Measurements from ENCODE around the gene AIFM2.

Gene AIFM2

DNA sequence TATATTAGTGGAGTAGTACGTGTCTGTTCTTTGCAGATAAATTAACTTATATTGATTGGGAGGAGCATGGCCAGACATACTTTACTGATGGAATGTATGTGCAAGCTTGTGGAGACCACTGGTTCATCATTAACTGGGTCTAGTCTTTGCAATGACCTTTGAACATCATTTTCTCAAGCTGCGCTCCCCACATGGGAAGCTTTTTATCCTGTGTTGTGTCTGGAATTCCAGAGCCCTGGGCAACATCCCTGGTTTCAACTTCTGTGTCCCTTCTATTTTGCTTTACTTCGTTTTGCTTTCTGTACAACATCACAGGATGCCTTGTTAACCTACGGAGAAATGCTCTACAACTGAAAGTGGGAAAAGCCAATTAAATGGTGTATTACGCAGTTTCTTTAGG lies 41.7 kb downstream of the AIFM2 start:
- no peak for ATAC-seq
- TF ChIP-seq, protein P1, sequence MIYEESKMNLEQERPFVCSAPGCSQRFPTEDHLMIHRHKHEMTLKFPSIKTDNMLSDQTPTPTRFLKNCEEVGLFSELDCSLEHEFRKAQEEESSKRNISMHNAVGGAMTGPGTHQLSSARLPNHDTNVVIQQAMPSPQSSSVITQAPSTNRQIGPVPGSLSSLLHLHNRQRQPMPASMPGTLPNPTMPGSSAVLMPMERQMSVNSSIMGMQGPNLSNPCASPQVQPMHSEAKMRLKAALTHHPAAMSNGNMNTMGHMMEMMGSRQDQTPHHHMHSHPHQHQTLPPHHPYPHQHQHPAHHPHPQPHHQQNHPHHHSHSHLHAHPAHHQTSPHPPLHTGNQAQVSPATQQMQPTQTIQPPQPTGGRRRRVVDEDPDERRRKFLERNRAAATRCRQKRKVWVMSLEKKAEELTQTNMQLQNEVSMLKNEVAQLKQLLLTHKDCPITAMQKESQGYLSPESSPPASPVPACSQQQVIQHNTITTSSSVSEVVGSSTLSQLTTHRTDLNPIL (CRISPR knock-in tag; IDR thresholded peaks at IDR 0.05; ENCODE audit: low read depth): no peak
- TF ChIP-seq ESRRG (CRISPR knock-in tag; IDR thresholded peaks at IDR 0.05) (no peak), ARNTL (CRISPR knock-in tag; IDR thresholded peaks at IDR 0.05; ENCODE audit: borderline replicate concordance, low read depth) (no peak), ZFP30 (CRISPR knock-in tag; IDR thresholded peaks at IDR 0.05) (no peak), TCF4 (CRISPR knock-in tag; IDR thresholded peaks at IDR 0.05; ENCODE audit: borderline replicate concordance) (no peak), OSR1 (CRISPR knock-in tag; IDR thresholded peaks at IDR 0.05) (no peak), BACH2 (CRISPR knock-in tag; IDR thresholded peaks at IDR 0.05; ENCODE audit: borderline replicate concordance) (no peak), ZFP3 (CRISPR knock-in tag; IDR thresholded peaks at IDR 0.05) (no peak), PPARA (CRISPR knock-in tag; IDR thresholded peaks at IDR 0.05; ENCODE audit: borderline replicate concordance) (no peak), ISL1 (CRISPR knock-in tag; IDR thresholded peaks at IDR 0.05) (no peak), GLIS3 (CRISPR knock-in tag; IDR thresholded peaks at IDR 0.05) (no peak), ZNF70 (CRISPR knock-in tag; IDR thresholded peaks at IDR 0.05) (no peak)
- TF ChIP-seq, protein P2, sequence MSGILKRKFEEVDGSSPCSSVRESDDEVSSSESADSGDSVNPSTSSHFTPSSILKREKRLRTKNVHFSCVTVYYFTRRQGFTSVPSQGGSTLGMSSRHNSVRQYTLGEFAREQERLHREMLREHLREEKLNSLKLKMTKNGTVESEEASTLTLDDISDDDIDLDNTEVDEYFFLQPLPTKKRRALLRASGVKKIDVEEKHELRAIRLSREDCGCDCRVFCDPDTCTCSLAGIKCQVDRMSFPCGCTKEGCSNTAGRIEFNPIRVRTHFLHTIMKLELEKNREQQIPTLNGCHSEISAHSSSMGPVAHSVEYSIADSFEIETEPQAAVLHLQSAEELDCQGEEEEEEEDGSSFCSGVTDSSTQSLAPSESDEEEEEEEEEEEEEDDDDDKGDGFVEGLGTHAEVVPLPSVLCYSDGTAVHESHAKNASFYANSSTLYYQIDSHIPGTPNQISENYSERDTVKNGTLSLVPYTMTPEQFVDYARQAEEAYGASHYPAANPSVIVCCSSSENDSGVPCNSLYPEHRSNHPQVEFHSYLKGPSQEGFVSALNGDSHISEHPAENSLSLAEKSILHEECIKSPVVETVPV (CRISPR knock-in tag; IDR thresholded peaks at IDR 0.05): no peak
- TF ChIP-seq, protein P3, sequence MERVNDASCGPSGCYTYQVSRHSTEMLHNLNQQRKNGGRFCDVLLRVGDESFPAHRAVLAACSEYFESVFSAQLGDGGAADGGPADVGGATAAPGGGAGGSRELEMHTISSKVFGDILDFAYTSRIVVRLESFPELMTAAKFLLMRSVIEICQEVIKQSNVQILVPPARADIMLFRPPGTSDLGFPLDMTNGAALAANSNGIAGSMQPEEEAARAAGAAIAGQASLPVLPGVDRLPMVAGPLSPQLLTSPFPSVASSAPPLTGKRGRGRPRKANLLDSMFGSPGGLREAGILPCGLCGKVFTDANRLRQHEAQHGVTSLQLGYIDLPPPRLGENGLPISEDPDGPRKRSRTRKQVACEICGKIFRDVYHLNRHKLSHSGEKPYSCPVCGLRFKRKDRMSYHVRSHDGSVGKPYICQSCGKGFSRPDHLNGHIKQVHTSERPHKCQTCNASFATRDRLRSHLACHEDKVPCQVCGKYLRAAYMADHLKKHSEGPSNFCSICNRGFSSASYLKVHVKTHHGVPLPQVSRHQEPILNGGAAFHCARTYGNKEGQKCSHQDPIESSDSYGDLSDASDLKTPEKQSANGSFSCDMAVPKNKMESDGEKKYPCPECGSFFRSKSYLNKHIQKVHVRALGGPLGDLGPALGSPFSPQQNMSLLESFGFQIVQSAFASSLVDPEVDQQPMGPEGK (CRISPR knock-in tag; IDR thresholded peaks at IDR 0.05; ENCODE audit: borderline replicate concordance): no peak
- TF ChIP-seq, protein P4, sequence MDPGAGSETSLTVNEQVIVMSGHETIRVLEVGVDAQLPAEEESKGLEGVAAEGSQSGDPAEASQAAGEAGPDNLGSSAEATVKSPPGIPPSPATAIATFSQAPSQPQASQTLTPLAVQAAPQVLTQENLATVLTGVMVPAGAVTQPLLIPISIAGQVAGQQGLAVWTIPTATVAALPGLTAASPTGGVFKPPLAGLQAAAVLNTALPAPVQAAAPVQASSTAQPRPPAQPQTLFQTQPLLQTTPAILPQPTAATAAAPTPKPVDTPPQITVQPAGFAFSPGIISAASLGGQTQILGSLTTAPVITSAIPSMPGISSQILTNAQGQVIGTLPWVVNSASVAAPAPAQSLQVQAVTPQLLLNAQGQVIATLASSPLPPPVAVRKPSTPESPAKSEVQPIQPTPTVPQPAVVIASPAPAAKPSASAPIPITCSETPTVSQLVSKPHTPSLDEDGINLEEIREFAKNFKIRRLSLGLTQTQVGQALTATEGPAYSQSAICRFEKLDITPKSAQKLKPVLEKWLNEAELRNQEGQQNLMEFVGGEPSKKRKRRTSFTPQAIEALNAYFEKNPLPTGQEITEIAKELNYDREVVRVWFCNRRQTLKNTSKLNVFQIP (CRISPR knock-in tag; IDR thresholded peaks at IDR 0.05; ENCODE audit: borderline replicate concordance, low read depth): no peak

DNA sequence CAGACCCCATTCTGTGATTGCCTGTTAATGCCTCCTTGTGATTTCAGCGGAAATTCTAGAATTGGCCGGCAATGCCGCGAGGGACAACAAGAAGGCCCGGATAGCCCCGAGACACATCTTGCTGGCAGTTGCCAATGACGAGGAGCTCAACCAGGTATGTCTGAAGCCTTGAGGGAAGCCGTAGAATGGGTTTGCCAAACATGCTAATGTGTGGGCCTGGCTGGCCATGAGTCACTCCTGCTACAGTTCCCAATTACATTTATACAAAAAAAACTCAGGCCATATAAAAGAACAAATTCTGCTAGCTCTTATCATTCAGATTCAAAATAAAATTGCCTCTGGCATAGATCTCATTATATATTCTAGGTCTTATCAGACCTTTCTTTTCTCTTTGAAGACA lies 42.6 kb downstream of the AIFM2 start:
- no peak for TF ChIP-seq ZC3H10 (CRISPR knock-in tag; IDR thresholded peaks at IDR 0.05)
- TF ChIP-seq, protein P1 (CRISPR knock-in tag; IDR thresholded peaks at IDR 0.05; ENCODE audit: low read depth): no peak
- no peak for TF ChIP-seq OSR1 (CRISPR knock-in tag; IDR thresholded peaks at IDR 0.05)
- no peak for TF ChIP-seq TOX (CRISPR knock-in tag; IDR thresholded peaks at IDR 0.05; ENCODE audit: borderline replicate concordance)
- no peak for TF ChIP-seq PPARA (CRISPR knock-in tag; IDR thresholded peaks at IDR 0.05; ENCODE audit: borderline replicate concordance)
- TF ChIP-seq, protein P4 (CRISPR knock-in tag; IDR thresholded peaks at IDR 0.05; ENCODE audit: borderline replicate concordance, low read depth): no peak
- TF ChIP-seq, protein P2 (CRISPR knock-in tag; IDR thresholded peaks at IDR 0.05): no peak
- no peak for TF ChIP-seq TCF4 (CRISPR knock-in tag; IDR thresholded peaks at IDR 0.05; ENCODE audit: borderline replicate concordance)
- no peak for TF ChIP-seq ARNTL (CRISPR knock-in tag; IDR thresholded peaks at IDR 0.05; ENCODE audit: borderline replicate concordance, low read depth)
- no peak for TF ChIP-seq ZFP3 (CRISPR knock-in tag; IDR thresholded peaks at IDR 0.05)
- no peak for TF ChIP-seq RARB (CRISPR knock-in tag; IDR thresholded peaks at IDR 0.05)
- TF ChIP-seq, protein P5, sequence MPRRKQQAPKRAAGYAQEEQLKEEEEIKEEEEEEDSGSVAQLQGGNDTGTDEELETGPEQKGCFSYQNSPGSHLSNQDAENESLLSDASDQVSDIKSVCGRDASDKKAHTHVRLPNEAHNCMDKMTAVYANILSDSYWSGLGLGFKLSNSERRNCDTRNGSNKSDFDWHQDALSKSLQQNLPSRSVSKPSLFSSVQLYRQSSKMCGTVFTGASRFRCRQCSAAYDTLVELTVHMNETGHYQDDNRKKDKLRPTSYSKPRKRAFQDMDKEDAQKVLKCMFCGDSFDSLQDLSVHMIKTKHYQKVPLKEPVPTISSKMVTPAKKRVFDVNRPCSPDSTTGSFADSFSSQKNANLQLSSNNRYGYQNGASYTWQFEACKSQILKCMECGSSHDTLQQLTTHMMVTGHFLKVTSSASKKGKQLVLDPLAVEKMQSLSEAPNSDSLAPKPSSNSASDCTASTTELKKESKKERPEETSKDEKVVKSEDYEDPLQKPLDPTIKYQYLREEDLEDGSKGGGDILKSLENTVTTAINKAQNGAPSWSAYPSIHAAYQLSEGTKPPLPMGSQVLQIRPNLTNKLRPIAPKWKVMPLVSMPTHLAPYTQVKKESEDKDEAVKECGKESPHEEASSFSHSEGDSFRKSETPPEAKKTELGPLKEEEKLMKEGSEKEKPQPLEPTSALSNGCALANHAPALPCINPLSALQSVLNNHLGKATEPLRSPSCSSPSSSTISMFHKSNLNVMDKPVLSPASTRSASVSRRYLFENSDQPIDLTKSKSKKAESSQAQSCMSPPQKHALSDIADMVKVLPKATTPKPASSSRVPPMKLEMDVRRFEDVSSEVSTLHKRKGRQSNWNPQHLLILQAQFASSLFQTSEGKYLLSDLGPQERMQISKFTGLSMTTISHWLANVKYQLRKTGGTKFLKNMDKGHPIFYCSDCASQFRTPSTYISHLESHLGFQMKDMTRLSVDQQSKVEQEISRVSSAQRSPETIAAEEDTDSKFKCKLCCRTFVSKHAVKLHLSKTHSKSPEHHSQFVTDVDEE (CRISPR knock-in tag; IDR thresholded peaks at IDR 0.05): no peak
- TF ChIP-seq ZNF8 (CRISPR knock-in tag; IDR thresholded peaks at IDR 0.05): no peak
- no peak for TF ChIP-seq ISL1 (CRISPR knock-in tag; IDR thresholded peaks at IDR 0.05)
- no peak for ATAC-seq

Data from SK-N-SH treated with all-trans-retinoic acid at 6 μM for 48 hours (cell line).